ENCODE results near the gene BMP2K. TPM values are rescaled to one million over a fixed set of nuclear protein-coding genes. Genes with fewer than 3 reads are reported as not detected.

Gene BMP2K
- total RNA-seq, 3 donors from 2014 or later (not counting 1 experiment from before 2014, with no cell fraction given) = 10.1 to 13.5 (median 11.7) TPM

DNA sequence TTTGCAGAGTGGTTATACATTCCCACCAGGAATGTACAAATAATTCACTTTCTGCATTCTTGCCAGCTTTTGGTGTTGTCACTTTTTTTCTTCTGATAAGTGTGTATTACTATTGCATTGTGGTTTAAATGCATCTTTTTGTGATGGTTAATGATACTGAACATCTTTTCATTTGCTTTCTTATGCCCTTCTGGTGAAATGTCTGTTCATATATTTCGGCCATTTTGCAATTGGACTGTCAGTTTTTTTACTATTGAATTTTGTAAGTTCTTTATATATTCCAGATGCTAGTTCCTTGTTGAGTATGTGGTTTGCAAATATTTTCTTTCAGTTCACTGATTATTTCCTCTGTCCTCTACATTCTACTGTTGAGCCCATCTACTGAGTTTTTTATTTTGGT lies 19.4 kb upstream of the BMP2K start:
- no CpG with 5 or more reads among the region's 1 CpG for WGBS (ENCODE audit: insufficient coverage)
- H3K4me1 Mint-ChIP-seq = no peaks in the 10 kb centered on the region

DNA sequence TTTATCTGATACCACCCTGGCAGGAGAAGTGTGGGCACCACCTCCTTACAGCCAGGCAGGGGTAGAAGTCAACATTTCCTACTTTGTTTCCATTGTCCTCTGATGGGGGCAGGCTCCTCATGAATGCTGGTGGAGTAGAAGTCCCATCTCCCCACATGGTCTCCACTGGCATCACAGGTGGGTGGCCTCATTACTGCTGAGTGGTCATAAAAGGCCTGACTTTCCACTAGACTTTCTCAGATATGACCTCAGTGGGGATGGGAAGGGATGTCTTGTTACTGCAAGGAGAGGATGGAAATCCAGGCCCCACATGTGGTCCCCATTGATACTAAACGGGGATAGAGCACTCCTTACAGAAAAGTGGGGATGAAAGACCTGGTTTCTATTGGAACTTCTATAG lies 18.6 kb upstream of the BMP2K start:
- Mint-ChIP-seq H3K4me3 (no peak overlapping the region), H3K9me3 (no peaks in the 10 kb centered on the region), H3K27ac (no peak overlapping the region), H3K4me1 (no peaks in the 10 kb centered on the region), H3K27me3 (ENCODE audit: low read depth in 2 of 2) (peaks cover 0 to 9% of the 10 kb centered on the region in 2 donors), H3K36me3 (no peaks in the 10 kb centered on the region)
- DNase-seq (no peak), ATAC-seq (no peak)
- H3K4me1 ChIP-seq (ENCODE audit: control insufficient read depth, insufficient read depth, low read length) = no peaks in the 10 kb centered on the region
- H3K9me3 ChIP-seq (ENCODE audit: control insufficient read depth, insufficient read depth, low read length) = no peaks in the 10 kb centered on the region
- intact Hi-C loops (cut with micrococcal nuclease) = no loop called here
- H3K4me3 ChIP-seq (ENCODE audit: low read length) = no peak overlapping the region
- WGBS (ENCODE audit: insufficient coverage) = 89% methylated on average over 1 of the region's 1 CpG
- no peaks in the 10 kb centered on the region for H3K27me3 ChIP-seq (ENCODE audit: control insufficient read depth, insufficient read depth, low read length)
- H3K36me3 ChIP-seq (ENCODE audit: control insufficient read depth, insufficient read depth, low read length) = no peaks in the 10 kb centered on the region
- H3K27ac ChIP-seq (ENCODE audit: low read length) = no peak overlapping the region
- TF ChIP-seq, protein P1, sequence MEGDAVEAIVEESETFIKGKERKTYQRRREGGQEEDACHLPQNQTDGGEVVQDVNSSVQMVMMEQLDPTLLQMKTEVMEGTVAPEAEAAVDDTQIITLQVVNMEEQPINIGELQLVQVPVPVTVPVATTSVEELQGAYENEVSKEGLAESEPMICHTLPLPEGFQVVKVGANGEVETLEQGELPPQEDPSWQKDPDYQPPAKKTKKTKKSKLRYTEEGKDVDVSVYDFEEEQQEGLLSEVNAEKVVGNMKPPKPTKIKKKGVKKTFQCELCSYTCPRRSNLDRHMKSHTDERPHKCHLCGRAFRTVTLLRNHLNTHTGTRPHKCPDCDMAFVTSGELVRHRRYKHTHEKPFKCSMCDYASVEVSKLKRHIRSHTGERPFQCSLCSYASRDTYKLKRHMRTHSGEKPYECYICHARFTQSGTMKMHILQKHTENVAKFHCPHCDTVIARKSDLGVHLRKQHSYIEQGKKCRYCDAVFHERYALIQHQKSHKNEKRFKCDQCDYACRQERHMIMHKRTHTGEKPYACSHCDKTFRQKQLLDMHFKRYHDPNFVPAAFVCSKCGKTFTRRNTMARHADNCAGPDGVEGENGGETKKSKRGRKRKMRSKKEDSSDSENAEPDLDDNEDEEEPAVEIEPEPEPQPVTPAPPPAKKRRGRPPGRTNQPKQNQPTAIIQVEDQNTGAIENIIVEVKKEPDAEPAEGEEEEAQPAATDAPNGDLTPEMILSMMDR (IDR thresholded peaks at IDR 0.05) = no peak

More for the DNA sequence above, 19.4 kb upstream of the BMP2K start:
- no peaks in the 10 kb centered on the region for H3K27me3 ChIP-seq (ENCODE audit: control insufficient read depth, insufficient read depth, low read length)
- ATAC-seq (no peak), DNase-seq (no peak)
- no peak overlapping the region for H3K4me3 Mint-ChIP-seq
- intact Hi-C loops (cut with micrococcal nuclease) = no loop called here
- H3K27ac ChIP-seq (ENCODE audit: low read length) = no peak overlapping the region
- TF ChIP-seq, protein P1 (IDR thresholded peaks at IDR 0.05) = no peak
- H3K36me3 ChIP-seq (ENCODE audit: control insufficient read depth, insufficient read depth, low read length) = no peaks in the 10 kb centered on the region
- no peaks in the 10 kb centered on the region for H3K9me3 ChIP-seq (ENCODE audit: control insufficient read depth, insufficient read depth, low read length)
- no peaks in the 10 kb centered on the region for H3K36me3 Mint-ChIP-seq
- H3K9me3 Mint-ChIP-seq = no peaks in the 10 kb centered on the region
- no peaks in the 10 kb centered on the region for H3K4me1 ChIP-seq (ENCODE audit: control insufficient read depth, insufficient read depth, low read length)
- H3K27me3 Mint-ChIP-seq (ENCODE audit: low read depth in 2 of 2) = peaks cover 0 to 8% of the 10 kb centered on the region in 2 donors
- H3K27ac Mint-ChIP-seq = no peak overlapping the region
- H3K4me3 ChIP-seq (ENCODE audit: low read length) = no peak overlapping the region

DNA sequence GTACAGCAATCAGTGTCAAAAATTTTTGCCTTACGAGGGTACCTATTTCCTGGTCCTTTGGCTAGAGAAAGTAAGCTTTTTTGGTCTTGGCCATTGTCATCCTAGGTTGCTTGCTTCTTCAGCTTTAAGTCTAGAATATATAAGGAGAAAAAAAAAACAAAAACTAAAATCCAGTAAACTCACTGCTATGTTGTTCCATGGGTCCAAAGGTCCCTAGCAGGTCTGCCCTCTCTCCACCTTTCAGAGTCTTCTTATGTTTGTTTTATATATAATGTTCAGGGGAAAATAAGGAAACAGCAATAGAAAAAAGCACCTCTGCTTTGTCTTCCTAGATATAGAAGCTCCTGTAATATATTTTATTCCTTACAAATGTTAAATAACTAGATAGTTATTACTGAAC lies 18.1 kb upstream of the BMP2K start:
- Mint-ChIP-seq H3K9me3 (no peaks in the 10 kb centered on the region), H3K4me3 (no peak overlapping the region), H3K36me3 (no peaks in the 10 kb centered on the region), H3K27me3 (ENCODE audit: low read depth in 2 of 2) (peaks cover 0 to 9% of the 10 kb centered on the region in 2 donors), H3K27ac (no peak overlapping the region), H3K4me1 (no peaks in the 10 kb centered on the region)
- WGBS (ENCODE audit: insufficient coverage) = 92% methylated on average over 1 of the region's 1 CpG
- no peaks in the 10 kb centered on the region for H3K9me3 ChIP-seq (ENCODE audit: control insufficient read depth, insufficient read depth, low read length)
- H3K27ac ChIP-seq (ENCODE audit: low read length) = no peak overlapping the region
- H3K27me3 ChIP-seq (ENCODE audit: control insufficient read depth, insufficient read depth, low read length) = no peaks in the 10 kb centered on the region
- TF ChIP-seq, protein P1 (IDR thresholded peaks at IDR 0.05) = no peak
- H3K36me3 ChIP-seq (ENCODE audit: control insufficient read depth, insufficient read depth, low read length) = no peaks in the 10 kb centered on the region
- no peak overlapping the region for H3K4me3 ChIP-seq (ENCODE audit: low read length)
- intact Hi-C loops (cut with micrococcal nuclease) = no loop called here
- no peaks in the 10 kb centered on the region for H3K4me1 ChIP-seq (ENCODE audit: control insufficient read depth, insufficient read depth, low read length)
- no peak for ATAC-seq
- no peak for DNase-seq

DNA sequence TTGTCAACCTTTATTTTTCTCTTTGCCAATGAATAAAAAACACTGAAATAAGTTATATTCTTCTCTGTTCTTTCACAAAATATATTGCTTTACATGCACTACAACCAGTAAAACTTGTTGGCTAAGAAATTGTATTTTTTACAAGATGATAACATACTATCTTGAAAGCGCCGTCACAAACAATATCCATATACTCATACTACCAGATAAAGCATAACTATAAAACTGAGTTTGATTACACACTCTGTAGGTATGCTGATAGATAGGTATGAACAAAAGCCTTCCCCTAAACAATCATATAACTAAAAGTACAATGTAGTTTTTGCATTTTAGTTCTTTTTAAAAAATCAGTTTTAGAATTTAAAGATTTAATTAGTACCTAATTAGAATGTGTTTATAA lies 13.6 kb upstream of the BMP2K start:
- no peaks in the 10 kb centered on the region for H3K4me1 ChIP-seq (ENCODE audit: control insufficient read depth, insufficient read depth, low read length)
- H3K27me3 ChIP-seq (ENCODE audit: control insufficient read depth, insufficient read depth, low read length) = no peaks in the 10 kb centered on the region
- Mint-ChIP-seq H3K4me3 (no peak overlapping the region), H3K27ac (no peak overlapping the region), H3K9me3 (no peaks in the 10 kb centered on the region), H3K36me3 (no peaks in the 10 kb centered on the region), H3K27me3 (ENCODE audit: low read depth in 2 of 2) (peaks cover 7 to 12% of the 10 kb centered on the region in 2 donors), H3K4me1 (no peaks in the 10 kb centered on the region)
- H3K4me3 ChIP-seq (ENCODE audit: low read length) = no peak overlapping the region
- no peak for DNase-seq
- no peak overlapping the region for H3K27ac ChIP-seq (ENCODE audit: low read length)
- no peaks in the 10 kb centered on the region for H3K36me3 ChIP-seq (ENCODE audit: control insufficient read depth, insufficient read depth, low read length)
- intact Hi-C loops (cut with micrococcal nuclease) = no loop called here
- no peaks in the 10 kb centered on the region for H3K9me3 ChIP-seq (ENCODE audit: control insufficient read depth, insufficient read depth, low read length)
- ATAC-seq = no peak
- TF ChIP-seq, protein P1 (IDR thresholded peaks at IDR 0.05) = no peak
- no CpG with 5 or more reads among the region's 2 CpGs for WGBS (ENCODE audit: insufficient coverage)

Data from natural killer cell (primary cell).